ENCODE results near the gene NRG3. TPM values are rescaled to one million over a fixed set of nuclear protein-coding genes. Genes with fewer than 3 reads are reported as not detected.

Gene NRG3
- total and polyA plus RNA-seq, 2 of the 8 experiments (the other 6 are each of a cell fraction or from before 2014, with no cell fraction given), result 4.2 to 5.0 TPM

DNA sequence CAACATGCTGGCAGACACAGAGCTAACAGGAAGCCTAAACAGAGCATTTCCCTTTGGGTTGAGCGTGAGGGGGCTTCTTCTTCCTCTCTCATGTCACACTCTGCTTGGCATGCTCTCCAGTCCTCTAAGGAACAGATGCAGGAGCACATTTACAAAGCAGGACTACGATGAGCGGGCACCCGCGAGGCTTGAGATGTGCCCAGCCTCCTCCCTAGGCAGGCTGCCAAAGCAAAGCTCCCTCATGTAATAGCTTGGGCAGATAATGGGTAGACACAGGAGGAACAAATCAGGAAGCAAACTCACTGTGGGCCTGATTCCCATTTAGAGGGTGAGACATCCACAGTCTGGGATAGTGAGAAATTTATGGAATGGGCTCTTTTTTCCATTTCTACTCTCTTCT, 519.1 kb downstream of the NRG3 start:
- Histone ChIP-seq H3K36me3 (ENCODE audit: control insufficient read depth in 2 of 4, insufficient read depth in 4 of 4, low read length in 3 of 4) (no peaks in the 10 kb centered on the region), H2AFZ (ENCODE audit: low read length) (no peak overlapping the region), H2BK20ac (ENCODE audit: low read length) (no peak overlapping the region), H3K27ac (ENCODE audit: low read depth, low read length) (no peak overlapping the region), H3K27me3 (replicated peaks in 1 of 4; ENCODE audit: control insufficient read depth in 3 of 4, extremely low read depth in 1 of 4, insufficient read depth in 3 of 4, low read length in 3 of 4) (no peaks in the 10 kb centered on the region), H3K9me3 (ENCODE audit: insufficient read depth in 2 of 2, low read depth in 1 of 2, low read length in 1 of 2) (no peaks in the 10 kb centered on the region), H4K8ac (ENCODE audit: extremely low read depth, insufficient read depth, low read length) (no peak overlapping the region), H2BK5ac (ENCODE audit: low read depth, low read length) (no peak overlapping the region), H4K5ac (ENCODE audit: insufficient read length, low read depth, low read length) (no peak overlapping the region), H3K9ac (replicated peaks in 1 of 4; ENCODE audit: extremely low read depth in 1 of 4, low read depth in 3 of 4, low read length in 3 of 4) (no peak overlapping the region), H3K18ac (ENCODE audit: extremely low read depth, low read length) (no peak overlapping the region), H4K91ac (replicated peaks; ENCODE audit: insufficient read length, low read length) (no peak overlapping the region), H3K23me2 (ENCODE audit: low read depth, low read length) (peaks cover 2% of the 10 kb centered on the region; the same call in 1 of the 2 replicates), H2BK12ac (ENCODE audit: low read depth, low read length) (no peak overlapping the region), H3K79me1 (ENCODE audit: low read depth, low read length) (no peaks in the 10 kb centered on the region), H2BK15ac (ENCODE audit: low read length) (no peak overlapping the region), H4K20me1 (replicated peaks in 1 of 2; ENCODE audit: control insufficient read depth in 1 of 2, insufficient read depth in 2 of 2, low read length in 2 of 2) (no peaks in the 10 kb centered on the region), H3K4me2 (ENCODE audit: insufficient read depth in 1 of 2, low read depth in 2 of 2, low read length in 2 of 2) (no peak overlapping the region), H3K4ac (replicated peaks; ENCODE audit: insufficient read length, low read depth, low read length) (no peak overlapping the region), H3K79me2 (ENCODE audit: control insufficient read depth in 1 of 2, insufficient read depth in 2 of 2, low read length in 2 of 2) (no peaks in the 10 kb centered on the region), H3K4me1 (replicated peaks in 1 of 4; ENCODE audit: control insufficient read depth in 3 of 4, insufficient read depth in 4 of 4, low read length in 3 of 4) (peaks cover 0 to 5% (median 2%) of the 10 kb centered on the region in 4 experiments; a peak in 1 of 7 replicates), H3K56ac (replicated peaks; ENCODE audit: insufficient read length, low read depth, low read length) (no peak overlapping the region), H3K23ac (ENCODE audit: insufficient read length) (no peak overlapping the region), H3K4me3 (ENCODE audit: extremely low read depth in 1 of 4, insufficient read depth in 2 of 4, low read depth in 3 of 4, low read length in 4 of 4) (no peak overlapping the region), H2BK120ac (replicated peaks; ENCODE audit: low read depth, low read length) (no peak overlapping the region), H3K14ac (ENCODE audit: insufficient read length) (no peak overlapping the region), H2AK5ac (ENCODE audit: low read depth, low read length) (no peak overlapping the region)
- DNase-seq (ENCODE audit: low read depth in 1 of 2, low spot score in 2 of 2) (no peak), FAIRE-seq (no peak)
- ChIA-PET CTCF (ENCODE audit: partially characterized antibody) (interaction anchor here (1.4 to 5.7 kb wide), 3 partner anchors 16 to 44 kb away, joined by 3 to 29 read pairs (median 3); no protein-coding TSS in a partner anchor), POLR2A (ENCODE audit: partially characterized antibody) (no interaction called here)
- WGBS, 2 experiments (ENCODE audit: extremely low coverage in 1 of 2, insufficient coverage in 1 of 2, insufficient read length in 1 of 2, insufficient replicate concordance in 2 of 2, low coverage in 1 of 2, low lambda C conversion rate in 2 of 2, missing lambda C conversion rate in 1 of 2), result 98% methylated on average over 5 of the region's 5 CpGs; no CpG with 5 or more reads in 1 of the 2 experiments
- no peak for TF ChIP-seq CREB1 (IDR thresholded peaks at IDR 0.05)
- TF ChIP-seq CHD2 (IDR thresholded peaks at IDR 0.05; ENCODE audit: low read length), result no peak
- TF ChIP-seq TEAD4 (IDR thresholded peaks at IDR 0.05; ENCODE audit: low read depth, low read length), result no peak
- no peak for TF ChIP-seq HDAC6 (IDR thresholded peaks at IDR 0.05; ENCODE audit: low read depth, low read length)
- no peak for TF ChIP-seq TAF7 (optimal IDR thresholded peaks at IDR 0.05; ENCODE audit: borderline replicate concordance, low read depth, low read length)
- TF ChIP-seq KDM4A (IDR thresholded peaks at IDR 0.05; ENCODE audit: low read depth, low read length, severe bottlenecking), result no peak
- TF ChIP-seq SIX5 (IDR thresholded peaks at IDR 0.05; ENCODE audit: low read depth, low read length), result no peak
